SK-N-SH (cell line): ENCODE measurements around the gene TEAD1. TPM values are rescaled to one million over a fixed set of nuclear protein-coding genes. Genes with fewer than 3 reads are reported as not detected.

Experiments
- CTCF ChIA-PET: fragments of 300-600, 350-600 bp; formaldehyde crosslinking; extraction: SDS; loops from one replicate; lab custom pipeline; 2021; lab: Yijun Ruan, JAX
- POLR2A ChIA-PET: fragments of 350-600 bp; sonication (Branson Sonifier 250); formaldehyde crosslinking; extraction: SDS; loops from one replicate; lab custom pipeline; 2020; ENCODE audit warnings: antibody characterized with exemption, inconsistent platforms; lab: Yijun Ruan, JAX
- DNase-seq: peaks from one replicate; pipeline ENCODE4 v3.0.0; 2012
- H2AFZ ChIP-seq: fragments of 200-600 bp; sonication (generic); 2 replicates; pipeline ENCODE4 v1.8.1; 2016; ENCODE audit warnings: antibody characterized with exemption, mild to moderate bottlenecking, low read depth
- H3F3A ChIP-seq: fragments of 200-600 bp; sonication (generic); replicated peaks from 2 replicates; pipeline ENCODE3; 2016; ENCODE audit warnings: antibody characterized with exemption, mild to moderate bottlenecking; ENCODE audit not compliant: insufficient read depth
- H3K27ac ChIP-seq, 2 experiments: fragments of 200-500 bp in 1 of 2; fragments of 200-600 bp in 1 of 2; sonication (Bioruptor generic) in 1 of 2; sonication (generic), shearing (Covaris generic) in 1 of 2; 2 replicates each; pipeline versions ENCODE4 v1.5.1 to v1.6.1; 2014 to 2016; ENCODE audit warnings: low read depth in 2 of 2, inconsistent platforms in 1 of 2, low read length in 1 of 2, mild to moderate bottlenecking in 1 of 2, mixed read lengths in 1 of 2
- H3K27me3 ChIP-seq: fragments of 200-600 bp; sonication (generic), shearing (Covaris generic); 2 replicates; pipeline ENCODE4 v1.6.1; 2016; ENCODE audit warnings: mixed run types; ENCODE audit not compliant: insufficient read depth
- H3K36me3 ChIP-seq, 2 experiments: fragments of 200-500 bp in 1 of 2; fragments of 200-600 bp in 1 of 2; sonication (Bioruptor generic) in 1 of 2; sonication (generic) in 1 of 2; replicated peaks in 1 of 2; 2 replicates each; pipeline versions ENCODE3 to v1.5.1; 2014 to 2016; ENCODE audit warnings: low read length in 1 of 2, mild to moderate bottlenecking in 1 of 2; ENCODE audit not compliant: insufficient read depth in 2 of 2, control insufficient read depth in 1 of 2
- H3K4me1 ChIP-seq, 2 experiments: fragments of 200-500 bp in 1 of 2; fragments of 200-600 bp in 1 of 2; sonication (Bioruptor generic) in 1 of 2; sonication (generic), shearing (Covaris generic) in 1 of 2; 2 replicates each; pipeline versions ENCODE4 v1.5.1 to v1.6.1; 2014 to 2016; ENCODE audit warnings: low read depth in 1 of 2, low read length in 1 of 2, mixed run types in 1 of 2; ENCODE audit not compliant: insufficient read depth in 2 of 2, control insufficient read depth in 1 of 2
- H3K4me2 ChIP-seq: fragments of 200-600 bp; sonication (generic), shearing (Covaris generic); 2 replicates; pipeline ENCODE4 v1.6.1; 2017; ENCODE audit warnings: mixed run types
- H3K4me3 ChIP-seq, 2 experiments: fragments of 200-500 bp in 1 of 2; fragments of 200-600 bp in 1 of 2; sonication (Bioruptor generic) in 1 of 2; sonication (generic), shearing (Covaris generic) in 1 of 2; 2 replicates each; pipeline versions ENCODE4 v1.5.1 to v1.8.1; 2014 to 2016; ENCODE audit warnings: low read depth in 2 of 2, inconsistent platforms in 1 of 2, low read length in 1 of 2, mild to moderate bottlenecking in 1 of 2, mixed read lengths in 1 of 2, moderate library complexity in 1 of 2
- H3K79me2 ChIP-seq: fragments of 200-600 bp; sonication (generic); 2 replicates; pipeline ENCODE4 v1.8.1; 2017; ENCODE audit warnings: mild to moderate bottlenecking; ENCODE audit not compliant: insufficient read depth
- H3K9ac ChIP-seq: fragments of 200-600 bp; sonication (generic); 2 replicates; pipeline ENCODE4 v1.6.1; 2017; ENCODE audit warnings: mixed run types
- H3K9me2 ChIP-seq: fragments of 200-600 bp; sonication (generic); 2 replicates; pipeline ENCODE4 v1.6.1; 2017; ENCODE audit warnings: mixed run types
- H3K9me3 ChIP-seq: fragments of 200-600 bp; sonication (generic); 2 replicates; pipeline ENCODE4 v1.6.1; 2017; ENCODE audit warnings: mixed run types, mild to moderate bottlenecking, moderate library complexity
- H4K20me1 ChIP-seq: fragments of 200-600 bp; sonication (generic); 2 replicates; pipeline ENCODE4 v1.6.1; 2017; ENCODE audit warnings: mild to moderate bottlenecking, mixed run types; ENCODE audit not compliant: insufficient read depth
- ELF1 ChIP-seq: IDR thresholded peaks from 2 replicates; pipeline ENCODE4 v1.4.0; 2012
- EZH2phosphoT487 ChIP-seq: fragments of 200-600 bp; sonication (generic); IDR thresholded peaks from 2 replicates; pipeline ENCODE4 v1.6.1; 2017; ENCODE audit warnings: low read depth, mixed run types, mild to moderate bottlenecking, antibody characterized with exemption, moderate library complexity, borderline replicate concordance
- FOXJ3 ChIP-seq: sonication (generic); formaldehyde crosslinking; IDR thresholded peaks from 2 replicates; pipeline ENCODE4 v1.5.1; 2020; ENCODE audit warnings: mild to moderate bottlenecking, missing genetic modification reagents
- FOXM1 ChIP-seq: IDR thresholded peaks from 2 replicates; pipeline ENCODE4 v1.4.0; 2012; ENCODE audit warnings: low read depth, mild to moderate bottlenecking
- GABPA ChIP-seq: IDR thresholded peaks from 2 replicates; pipeline ENCODE4 v1.4.0; 2012; ENCODE audit warnings: low read depth, mild to moderate bottlenecking
- JUND ChIP-seq: IDR thresholded peaks from 2 replicates; pipeline ENCODE4 v1.4.0; 2012
- MAX ChIP-seq: IDR thresholded peaks from 2 replicates; pipeline ENCODE4 v1.4.0; 2012; ENCODE audit warnings: low read depth
- MEF2A ChIP-seq: IDR thresholded peaks from 2 replicates; pipeline ENCODE4 v1.4.0; 2012; ENCODE audit warnings: low read depth, borderline replicate concordance
- MXI1 ChIP-seq: IDR thresholded peaks from 2 replicates; pipeline ENCODE4 v1.6.1; 2012; ENCODE audit warnings: mild to moderate bottlenecking, low read depth, low read length, improper control_type of control experiment
- NFIC ChIP-seq: IDR thresholded peaks from 2 replicates; pipeline ENCODE4 v1.4.0; 2012; ENCODE audit warnings: borderline replicate concordance
- POLR2AphosphoS5 ChIP-seq: IDR thresholded peaks from 2 replicates; pipeline ENCODE4 v1.6.1; 2012; ENCODE audit warnings: low read depth, low read length
- RAD21 ChIP-seq: IDR thresholded peaks from 2 replicates; pipeline ENCODE4 v1.6.1; 2012; ENCODE audit warnings: mild to moderate bottlenecking, low read length
- RFX5 ChIP-seq: IDR thresholded peaks from 2 replicates; pipeline ENCODE4 v1.6.1; 2012; ENCODE audit warnings: mild to moderate bottlenecking, improper control_type of control experiment, low read length
- TAF1 ChIP-seq: IDR thresholded peaks from 2 replicates; pipeline ENCODE4 v1.6.1; 2012; ENCODE audit warnings: low read depth, mild to moderate bottlenecking, low read length, moderate library complexity, borderline replicate concordance
- TCF12 ChIP-seq: IDR thresholded peaks from 2 replicates; pipeline ENCODE4 v1.4.0; 2012
- YY1 ChIP-seq: IDR thresholded peaks from 2 replicates; pipeline ENCODE4 v1.4.0; 2012; ENCODE audit warnings: low read depth, mild to moderate bottlenecking
- WGBS: methylation state at CpG from one replicate; pipeline ENCODE4 v1.1.6; 2017; ENCODE audit warnings: low lambda C conversion rate; 5-methylcytosine and 5-hydroxymethylcytosine counted together
- polyA plus RNA-seq, 3 experiments: library from polyadenylated mRNA; depleted of rRNA; stranded (reverse); fragments of >200 nt; gene quantifications; 2 replicates each; pipeline ENCODE4 v1.2.3, GENCODE V29; 2012
- TF ChIP-seq, protein P1 (sequence below): IDR thresholded peaks from 2 replicates; pipeline ENCODE4 v1.4.0; 2012; ENCODE audit warnings: low read depth, borderline replicate concordance
- TF ChIP-seq, protein P2 (sequence below): IDR thresholded peaks from 2 replicates; pipeline ENCODE4 v1.6.1; 2012; ENCODE audit warnings: mild to moderate bottlenecking, low read depth, low read length, moderate library complexity
- TF ChIP-seq, protein P3 (sequence below): IDR thresholded peaks from 2 replicates; pipeline ENCODE4 v1.4.0; 2012; ENCODE audit warnings: low read depth, borderline replicate concordance
- TF ChIP-seq, protein P4 (sequence below): IDR thresholded peaks from 2 replicates; pipeline ENCODE4; 2012
- TF ChIP-seq, protein P5 (sequence below): fragments of 150-350 bp; IDR thresholded peaks from 2 replicates; pipeline ENCODE4 v1.6.1; 2016; ENCODE audit warnings: mild to moderate bottlenecking, low read depth, low read length

TEAD1 gene
- polyA plus RNA-seq, 1 of the 3 experiments (the other 2 are of a cell fraction), result 31.2 TPM

- Histone ChIP-seq H3K36me3 (peaks cover 50 to 63% of the 10 kb centered on the region in 2 experiments), H3K79me2 (peaks cover 16% of the 10 kb centered on the region), H3K9ac (no peak overlapping the region), H3F3A (peaks cover 11% of the 10 kb centered on the region), H3K27me3 (no peaks in the 10 kb centered on the region), H3K9me2 (no peaks in the 10 kb centered on the region), H3K4me1 (no peaks in the 10 kb centered on the region; a peak in 1 of 4 replicates), H3K4me2 (no peak overlapping the region), H2AFZ (no peak overlapping the region), H4K20me1 (peaks cover 10% of the 10 kb centered on the region), H3K27ac (no peak overlapping the region), H3K4me3 (no peak overlapping the region), H3K9me3 (no peaks in the 10 kb centered on the region)
- POLR2A ChIA-PET, result no interaction called here
- CTCF ChIA-PET, result interaction anchor here (1.2 to 2.6 kb wide), 3 partner anchors 13 to 639 kb away, joined by 3 to 13 read pairs (median 9); no protein-coding TSS in a partner anchor
- TF ChIP-seq NFIC (no peak), RFX5 (no peak), FOXM1 (no peak), FOXJ3 (CRISPR knock-in tag) (no peak), TCF12 (no peak), MEF2A (no peak), MXI1 (no peak), ELF1 (no peak), YY1 (no peak), POLR2AphosphoS5 (no peak)
- TF ChIP-seq, protein P1, sequence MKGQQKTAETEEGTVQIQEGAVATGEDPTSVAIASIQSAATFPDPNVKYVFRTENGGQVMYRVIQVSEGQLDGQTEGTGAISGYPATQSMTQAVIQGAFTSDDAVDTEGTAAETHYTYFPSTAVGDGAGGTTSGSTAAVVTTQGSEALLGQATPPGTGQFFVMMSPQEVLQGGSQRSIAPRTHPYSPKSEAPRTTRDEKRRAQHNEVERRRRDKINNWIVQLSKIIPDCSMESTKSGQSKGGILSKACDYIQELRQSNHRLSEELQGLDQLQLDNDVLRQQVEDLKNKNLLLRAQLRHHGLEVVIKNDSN, result no peak
- TF ChIP-seq, protein P2, sequence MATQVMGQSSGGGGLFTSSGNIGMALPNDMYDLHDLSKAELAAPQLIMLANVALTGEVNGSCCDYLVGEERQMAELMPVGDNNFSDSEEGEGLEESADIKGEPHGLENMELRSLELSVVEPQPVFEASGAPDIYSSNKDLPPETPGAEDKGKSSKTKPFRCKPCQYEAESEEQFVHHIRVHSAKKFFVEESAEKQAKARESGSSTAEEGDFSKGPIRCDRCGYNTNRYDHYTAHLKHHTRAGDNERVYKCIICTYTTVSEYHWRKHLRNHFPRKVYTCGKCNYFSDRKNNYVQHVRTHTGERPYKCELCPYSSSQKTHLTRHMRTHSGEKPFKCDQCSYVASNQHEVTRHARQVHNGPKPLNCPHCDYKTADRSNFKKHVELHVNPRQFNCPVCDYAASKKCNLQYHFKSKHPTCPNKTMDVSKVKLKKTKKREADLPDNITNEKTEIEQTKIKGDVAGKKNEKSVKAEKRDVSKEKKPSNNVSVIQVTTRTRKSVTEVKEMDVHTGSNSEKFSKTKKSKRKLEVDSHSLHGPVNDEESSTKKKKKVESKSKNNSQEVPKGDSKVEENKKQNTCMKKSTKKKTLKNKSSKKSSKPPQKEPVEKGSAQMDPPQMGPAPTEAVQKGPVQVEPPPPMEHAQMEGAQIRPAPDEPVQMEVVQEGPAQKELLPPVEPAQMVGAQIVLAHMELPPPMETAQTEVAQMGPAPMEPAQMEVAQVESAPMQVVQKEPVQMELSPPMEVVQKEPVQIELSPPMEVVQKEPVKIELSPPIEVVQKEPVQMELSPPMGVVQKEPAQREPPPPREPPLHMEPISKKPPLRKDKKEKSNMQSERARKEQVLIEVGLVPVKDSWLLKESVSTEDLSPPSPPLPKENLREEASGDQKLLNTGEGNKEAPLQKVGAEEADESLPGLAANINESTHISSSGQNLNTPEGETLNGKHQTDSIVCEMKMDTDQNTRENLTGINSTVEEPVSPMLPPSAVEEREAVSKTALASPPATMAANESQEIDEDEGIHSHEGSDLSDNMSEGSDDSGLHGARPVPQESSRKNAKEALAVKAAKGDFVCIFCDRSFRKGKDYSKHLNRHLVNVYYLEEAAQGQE, result no peak
- DNase-seq, result peak; percentile 19
- WGBS, result 74% methylated on average over 3 of the region's 3 CpGs
Measured at GRCh38 chr11:12927221-12927620, 253.0 kb downstream of the TEAD1 start.

GRCh38 chr11:12927886-12928285 is 253.7 kb downstream of the TEAD1 start:
- Histone ChIP-seq H3F3A (peaks cover 11% of the 10 kb centered on the region), H3K79me2 (peaks cover 16% of the 10 kb centered on the region)
- CTCF ChIA-PET, result interaction anchor here (1.2 to 2.6 kb wide), 2 partner anchors 36 to 639 kb away, joined by 3 to 9 read pairs; no protein-coding TSS in a partner anchor
- TF ChIP-seq MXI1 (no peak), TAF1 (no peak), MAX (no peak), GABPA (no peak), TCF12 (no peak), RAD21 (no peak), JUND (no peak), EZH2phosphoT487 (no peak)
- TF ChIP-seq, protein P3, sequence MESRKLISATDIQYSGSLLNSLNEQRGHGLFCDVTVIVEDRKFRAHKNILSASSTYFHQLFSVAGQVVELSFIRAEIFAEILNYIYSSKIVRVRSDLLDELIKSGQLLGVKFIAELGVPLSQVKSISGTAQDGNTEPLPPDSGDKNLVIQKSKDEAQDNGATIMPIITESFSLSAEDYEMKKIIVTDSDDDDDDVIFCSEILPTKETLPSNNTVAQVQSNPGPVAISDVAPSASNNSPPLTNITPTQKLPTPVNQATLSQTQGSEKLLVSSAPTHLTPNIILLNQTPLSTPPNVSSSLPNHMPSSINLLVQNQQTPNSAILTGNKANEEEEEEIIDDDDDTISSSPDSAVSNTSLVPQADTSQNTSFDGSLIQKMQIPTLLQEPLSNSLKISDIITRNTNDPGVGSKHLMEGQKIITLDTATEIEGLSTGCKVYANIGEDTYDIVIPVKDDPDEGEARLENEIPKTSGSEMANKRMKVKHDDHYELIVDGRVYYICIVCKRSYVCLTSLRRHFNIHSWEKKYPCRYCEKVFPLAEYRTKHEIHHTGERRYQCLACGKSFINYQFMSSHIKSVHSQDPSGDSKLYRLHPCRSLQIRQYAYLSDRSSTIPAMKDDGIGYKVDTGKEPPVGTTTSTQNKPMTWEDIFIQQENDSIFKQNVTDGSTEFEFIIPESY, result no peak
- TF ChIP-seq, protein P4, sequence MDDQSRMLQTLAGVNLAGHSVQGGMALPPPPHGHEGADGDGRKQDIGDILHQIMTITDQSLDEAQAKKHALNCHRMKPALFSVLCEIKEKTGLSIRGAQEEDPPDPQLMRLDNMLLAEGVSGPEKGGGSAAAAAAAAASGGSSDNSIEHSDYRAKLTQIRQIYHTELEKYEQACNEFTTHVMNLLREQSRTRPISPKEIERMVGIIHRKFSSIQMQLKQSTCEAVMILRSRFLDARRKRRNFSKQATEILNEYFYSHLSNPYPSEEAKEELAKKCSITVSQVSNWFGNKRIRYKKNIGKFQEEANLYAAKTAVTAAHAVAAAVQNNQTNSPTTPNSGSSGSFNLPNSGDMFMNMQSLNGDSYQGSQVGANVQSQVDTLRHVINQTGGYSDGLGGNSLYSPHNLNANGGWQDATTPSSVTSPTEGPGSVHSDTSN, result no peak
- TF ChIP-seq, protein P5, sequence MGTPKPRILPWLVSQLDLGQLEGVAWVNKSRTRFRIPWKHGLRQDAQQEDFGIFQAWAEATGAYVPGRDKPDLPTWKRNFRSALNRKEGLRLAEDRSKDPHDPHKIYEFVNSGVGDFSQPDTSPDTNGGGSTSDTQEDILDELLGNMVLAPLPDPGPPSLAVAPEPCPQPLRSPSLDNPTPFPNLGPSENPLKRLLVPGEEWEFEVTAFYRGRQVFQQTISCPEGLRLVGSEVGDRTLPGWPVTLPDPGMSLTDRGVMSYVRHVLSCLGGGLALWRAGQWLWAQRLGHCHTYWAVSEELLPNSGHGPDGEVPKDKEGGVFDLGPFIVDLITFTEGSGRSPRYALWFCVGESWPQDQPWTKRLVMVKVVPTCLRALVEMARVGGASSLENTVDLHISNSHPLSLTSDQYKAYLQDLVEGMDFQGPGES, result no peak
- TF ChIP-seq, all 33 proteins: peak for 0
- Histone ChIP-seq H3K4me3 (no peak overlapping the region), H3K9me3 (no peaks in the 10 kb centered on the region), H3K4me2 (no peak overlapping the region), H3K9ac (no peak overlapping the region), H3K27me3 (no peaks in the 10 kb centered on the region), H2AFZ (no peak overlapping the region), H3K9me2 (no peaks in the 10 kb centered on the region), H3K4me1 (no peaks in the 10 kb centered on the region; a peak in 1 of 4 replicates), H3K27ac (no peak overlapping the region), H4K20me1 (peaks cover 10% of the 10 kb centered on the region), H3K36me3 (peaks cover 56 to 69% of the 10 kb centered on the region in 2 experiments)
- 96% methylated on average over 2 of the region's 2 CpGs for WGBS
- no peak for DNase-seq
- POLR2A ChIA-PET, result no interaction called here
